K562 (cell line): Measurements from ENCODE around the gene C2orf42. TPM values are rescaled to one million over a fixed set of nuclear protein-coding genes. Genes with fewer than 3 reads are reported as not detected.
A peak's percentile ranks its signal among the peaks of the same experiment; 100 is the strongest.

ENCODE experiments used
- ARID3A ChIP-seq: IDR thresholded peaks from 2 replicates; pipeline ENCODE4 v1.6.1; 2012; ENCODE audit warnings: low read depth, low read length, improper control_type of control experiment, borderline replicate concordance
- BRF1 ChIP-seq: IDR thresholded peaks from 3 replicates; pipeline ENCODE4 v1.6.1; 2011; ENCODE audit warnings: borderline replicate concordance, mild to moderate bottlenecking; ENCODE audit not compliant: insufficient read length; ENCODE audit errors: extremely low read depth
- E2F4 ChIP-seq: sonication (generic); formaldehyde crosslinking; IDR thresholded peaks from 2 replicates; pipeline ENCODE4 v1.8.0; 2022; ENCODE audit warnings: mild to moderate bottlenecking, low read depth, missing genetic modification reagents
- ESRRA ChIP-seq: fragments of 450-650 bp; IDR thresholded peaks from 2 replicates; pipeline ENCODE4 v1.6.1; 2014; ENCODE audit warnings: low read depth, mild to moderate bottlenecking, moderate library complexity, borderline replicate concordance
- HDAC3 ChIP-seq: fragments of 450-650 bp; IDR thresholded peaks from 2 replicates; pipeline ENCODE4 v1.6.1; 2018; ENCODE audit warnings: borderline replicate concordance, mild to moderate bottlenecking, moderate library complexity; ENCODE audit not compliant: partially characterized antibody
- HIVEP1 ChIP-seq: fragments of 250-450 bp; sonication (Bioruptor Pico); IDR thresholded peaks from 2 replicates; pipeline ENCODE4 v1.4.0; 2020; ENCODE audit warnings: mild to moderate bottlenecking
- HNRNPLL ChIP-seq: fragments of 200-400 bp; formaldehyde crosslinking; IDR thresholded peaks from 2 replicates; pipeline ENCODE4 v1.6.1; 2017; ENCODE audit warnings: low read length, low read depth, mild to moderate bottlenecking; ENCODE audit not compliant: poor library complexity, severe bottlenecking
- HOMEZ ChIP-seq: fragments of 250-450 bp; sonication (Bioruptor Pico); IDR thresholded peaks from 2 replicates; pipeline ENCODE4 v1.4.0; 2020; ENCODE audit warnings: mild to moderate bottlenecking, moderate library complexity
- MCM7 ChIP-seq, 2 experiments: fragments of 450-650 bp; IDR thresholded peaks; 2 replicates each; pipeline ENCODE4 v1.6.1; 2016 to 2018
- MITF ChIP-seq: IDR thresholded peaks from 2 replicates; pipeline ENCODE4 v1.6.1; 2014; ENCODE audit warnings: antibody characterized with exemption
- PTTG1 ChIP-seq: fragments of 450-650 bp; IDR thresholded peaks from 2 replicates; pipeline ENCODE4 v1.6.1; 2016; ENCODE audit warnings: low read depth, mild to moderate bottlenecking, missing genetic modification characterization, missing compliant biosample characterization
- SIN3A ChIP-seq, 2 experiments: fragments of 150-350 bp in 1 of 2; IDR thresholded peaks; 2 replicates each; pipeline ENCODE4 v1.6.1; 2011 to 2016; ENCODE audit warnings: borderline replicate concordance in 2 of 2, low read depth in 2 of 2, low read length in 2 of 2, mild to moderate bottlenecking in 2 of 2, moderate library complexity in 2 of 2; ENCODE audit not compliant: control insufficient read depth in 1 of 2
- SUPT5H ChIP-seq: fragments of 450-650 bp; IDR thresholded peaks from 2 replicates; pipeline ENCODE4 v1.6.1; 2016
- TEAD4 ChIP-seq, 2 experiments: sonication (generic) in 1 of 2; formaldehyde crosslinking in 1 of 2; IDR thresholded peaks; 2 replicates each; pipeline versions ENCODE4 v1.6.1 to v1.8.0; 2012 to 2022; ENCODE audit warnings: borderline replicate concordance in 1 of 2, inconsistent platforms in 1 of 2, low read length in 1 of 2, mild to moderate bottlenecking in 1 of 2, missing genetic modification reagents in 1 of 2
- THAP12 ChIP-seq: fragments of 250-450 bp; sonication (Bioruptor Pico); IDR thresholded peaks from 2 replicates; pipeline ENCODE4 v1.9.0; 2021; ENCODE audit warnings: mild to moderate bottlenecking, inconsistent platforms
- ZNF431 ChIP-seq: sonication (generic); formaldehyde crosslinking; IDR thresholded peaks from 2 replicates; pipeline ENCODE4 v1.8.0; 2022; ENCODE audit warnings: mild to moderate bottlenecking, missing genetic modification reagents
- polyA plus RNA-seq, 8 experiments: library from polyadenylated mRNA; depleted of rRNA in 4 of 8; stranded (reverse) in 5 of 8; unstranded in 3 of 8; fragments of >200 nt; fragmentation: Nextera tagmentation in 2 of 8; fragmentation: Illumina TruSeq in 1 of 8; extraction: Ambion mirVana in 2 of 8; extraction: Trizol in 1 of 8; gene quantifications; 2 replicates each; pipeline versions ENCODE4 v1.2.1 to v1.2.3, GENCODE V29; 2011 to 2014; ENCODE audit warnings: inconsistent platforms in 1 of 8, missing spikeins in 1 of 8
- total RNA-seq, 7 experiments: library from RNA; depleted of rRNA in 6 of 7; stranded (reverse); fragments of >200 nt in 6 of 7; fragmentation: Illumina TruSeq in 2 of 7; extraction: Trizol in 2 of 7; gene quantifications; 2 replicates each; pipeline versions ENCODE4 v1.2.1 to v1.2.3, GENCODE V29; 2011 to 2021; ENCODE audit warnings: low replicate concordance in 1 of 7

The C2orf42 gene
- total and polyA plus RNA-seq, 9 of the 15 experiments (the other 6 are each of a cell fraction or from before 2014, with no cell fraction given), result 4.6 to 10.9 (median 7.5) TPM

GRCh38 chr2:70141902-70142589 is 48.8 kb downstream of the C2orf42 start (continued):
- no peak for TF ChIP-seq BRF1
- TF ChIP-seq HOMEZ (CRISPR knock-in tag), result no peak
- peak; percentile 68; the same call in 1 of the 2 replicates for TF ChIP-seq SUPT5H
- TF ChIP-seq TEAD4 (IDR thresholded peaks at IDR 0.05; ENCODE audit: low read length), result peak; percentile 33; the same call in 1 of the 2 replicates
- TF ChIP-seq TEAD4 (CRISPR knock-in tag; IDR thresholded peaks at IDR 0.05; ENCODE audit: borderline replicate concordance), result no peak
- no peak for TF ChIP-seq HDAC3
- TF ChIP-seq THAP12 (CRISPR knock-in tag), result peak; percentile 52; the same call in 1 of the 2 replicates
- TF ChIP-seq ARID3A, result no peak
- TF ChIP-seq PTTG1 (tag), result no peak
- TF ChIP-seq ZNF431, result peak; percentile 80
- peak; percentile 12; the same call in 1 of the 2 replicates for TF ChIP-seq MITF
- no peak; the same call in 1 of the 2 replicates for TF ChIP-seq ESRRA
- TF ChIP-seq E2F4 (CRISPR knock-in tag), result no peak
- no peak for TF ChIP-seq MCM7 (IDR thresholded peaks at IDR 0.05)
- peak; percentile 78; the same call in 1 of the 2 replicates for TF ChIP-seq HIVEP1 (CRISPR knock-in tag)
- peak in 1 of 2 experiments; percentile 17; a peak in 1 of 4 replicates for TF ChIP-seq SIN3A (IDR thresholded peaks at IDR 0.05; ENCODE audit: borderline replicate concordance in 2 of 2, control insufficient read depth in 1 of 2, low read depth in 2 of 2, low read length in 2 of 2)
- TF ChIP-seq HNRNPLL, result peak; percentile 3
